GM19455 (cell line): ENCODE results near the gene CD300LB.
"Not testable (repeated sequence)": the region's sequence is repeated elsewhere in the genome, so short reads cannot be mapped to it uniquely, and the experiment has no call there.

Experiments used
- ATAC-seq: cut with Tn5 transposase; IDR thresholded peaks from one replicate; pipeline ENCODE4 v1.9.1; 2021; ENCODE audit not compliant: unreplicated experiment

Gene CD300LB

DNA sequence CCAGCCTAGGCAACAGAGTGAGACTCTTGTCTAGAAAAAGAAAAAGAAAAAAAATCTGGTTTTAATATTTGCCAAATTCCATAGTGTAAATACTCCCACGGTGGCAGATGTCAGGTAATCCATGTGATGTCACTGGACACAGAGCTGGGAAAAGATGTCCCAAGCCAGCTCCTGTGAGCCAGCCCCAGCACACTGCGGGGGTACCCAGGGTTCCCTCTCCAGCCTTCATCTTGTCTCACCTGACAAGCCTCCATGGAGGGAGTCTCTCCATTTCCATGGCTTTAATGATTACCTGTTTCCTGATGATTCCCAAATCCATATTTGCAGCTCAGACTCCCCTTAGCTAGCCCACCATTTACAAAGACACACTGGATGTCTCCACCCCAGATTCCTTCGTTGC is 4.6 kb downstream of the CD300LB start:
- ATAC-seq, result no peak

DNA sequence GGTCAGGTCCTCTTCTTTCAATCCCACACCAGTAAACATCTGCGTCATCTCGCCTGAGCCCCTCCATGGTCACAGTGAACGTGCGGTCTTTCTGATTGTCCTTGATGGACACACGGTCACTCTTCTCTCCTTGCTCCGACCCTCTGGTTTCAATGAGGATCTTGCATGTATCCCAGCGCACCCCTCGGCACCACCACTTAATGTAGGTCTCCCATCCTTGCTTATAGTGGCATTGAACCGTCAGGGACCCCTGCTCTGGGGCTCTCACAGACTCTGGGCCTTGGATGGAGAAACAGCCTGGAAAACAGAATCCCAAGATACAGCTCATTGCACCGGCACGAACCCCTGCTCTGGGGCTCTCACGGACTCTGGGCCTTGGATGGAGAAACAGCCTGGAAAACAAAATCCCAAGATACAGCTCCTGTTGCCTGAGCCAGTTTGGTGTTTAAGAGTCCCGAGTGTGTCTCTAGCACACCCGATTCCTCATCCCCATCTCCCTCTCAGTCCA is 5.4 kb downstream of the CD300LB start:
- ATAC-seq, result no peak

DNA sequence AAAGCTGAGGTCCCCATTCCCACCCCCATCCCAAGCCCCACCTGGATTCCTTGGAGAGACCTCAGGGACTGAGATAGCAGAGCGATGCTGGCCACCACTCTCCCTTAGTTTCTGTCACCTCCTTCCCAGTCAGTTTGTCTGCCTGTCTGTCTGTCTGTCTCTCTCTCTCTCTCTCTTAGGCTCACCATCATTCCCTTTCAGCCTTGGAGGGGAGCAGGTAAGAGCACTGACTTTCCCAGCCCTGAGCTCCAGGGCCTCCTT is 5.9 kb downstream of the CD300LB start:
- ATAC-seq, result no peak

DNA sequence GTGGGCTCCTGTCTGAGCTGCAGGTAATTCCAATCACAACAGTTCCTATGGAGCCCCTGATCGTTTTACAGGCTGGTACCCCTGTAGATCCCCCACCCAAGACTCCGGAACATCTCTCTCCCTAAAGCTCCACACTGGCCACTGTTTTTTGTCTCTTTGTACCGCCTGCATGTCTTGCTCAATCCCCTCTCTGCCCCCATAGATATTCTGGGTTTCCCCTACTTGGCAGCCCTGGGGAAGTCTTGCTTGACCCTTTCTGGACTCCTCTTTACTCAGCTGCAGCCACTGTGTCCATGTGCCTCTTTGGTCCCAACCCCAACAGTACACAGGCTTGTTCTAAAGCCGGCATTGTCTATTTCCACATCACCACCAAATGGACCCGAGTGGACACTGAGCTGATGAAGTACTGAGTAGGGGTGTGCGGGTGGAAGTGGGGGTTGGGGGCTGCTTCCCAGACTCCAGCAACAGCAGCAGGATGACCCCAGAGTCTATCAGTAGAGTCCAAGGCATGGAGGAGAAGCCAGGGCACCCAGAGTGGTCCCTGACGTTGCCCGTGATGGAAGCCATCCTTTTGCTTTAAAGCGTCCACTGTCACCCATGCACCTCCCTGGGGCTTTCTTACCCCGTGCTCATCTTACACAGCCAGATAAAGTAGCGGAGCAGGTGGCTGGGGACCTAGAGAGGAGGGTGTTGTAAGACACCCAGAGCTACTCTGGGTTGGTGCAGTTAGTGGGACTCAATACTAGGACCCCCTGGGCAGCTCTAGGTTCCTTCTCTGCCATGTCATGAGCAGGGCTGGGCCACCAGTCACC is 6.4 kb downstream of the CD300LB start:
- no peak for ATAC-seq

DNA sequence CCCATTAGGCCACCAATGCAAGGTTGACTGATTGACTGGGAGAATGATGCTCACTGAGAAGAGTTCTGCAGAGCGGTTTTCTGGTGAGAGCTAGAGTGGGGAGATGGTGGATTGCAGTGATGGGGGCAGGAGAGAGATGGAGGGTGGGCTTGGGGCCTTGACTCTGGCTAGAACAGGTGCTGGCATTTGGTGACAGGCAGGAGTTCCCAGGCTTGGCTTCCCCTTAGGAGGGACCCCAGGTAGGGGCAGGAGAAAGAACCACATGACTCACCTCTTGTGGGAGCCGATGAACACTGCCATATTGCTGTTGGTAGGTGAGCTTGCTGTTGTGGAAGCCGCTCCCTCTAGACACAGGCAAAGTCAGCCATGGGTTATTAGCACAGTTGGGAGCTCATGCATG is 8.0 kb downstream of the CD300LB start:
- no peak for ATAC-seq

DNA sequence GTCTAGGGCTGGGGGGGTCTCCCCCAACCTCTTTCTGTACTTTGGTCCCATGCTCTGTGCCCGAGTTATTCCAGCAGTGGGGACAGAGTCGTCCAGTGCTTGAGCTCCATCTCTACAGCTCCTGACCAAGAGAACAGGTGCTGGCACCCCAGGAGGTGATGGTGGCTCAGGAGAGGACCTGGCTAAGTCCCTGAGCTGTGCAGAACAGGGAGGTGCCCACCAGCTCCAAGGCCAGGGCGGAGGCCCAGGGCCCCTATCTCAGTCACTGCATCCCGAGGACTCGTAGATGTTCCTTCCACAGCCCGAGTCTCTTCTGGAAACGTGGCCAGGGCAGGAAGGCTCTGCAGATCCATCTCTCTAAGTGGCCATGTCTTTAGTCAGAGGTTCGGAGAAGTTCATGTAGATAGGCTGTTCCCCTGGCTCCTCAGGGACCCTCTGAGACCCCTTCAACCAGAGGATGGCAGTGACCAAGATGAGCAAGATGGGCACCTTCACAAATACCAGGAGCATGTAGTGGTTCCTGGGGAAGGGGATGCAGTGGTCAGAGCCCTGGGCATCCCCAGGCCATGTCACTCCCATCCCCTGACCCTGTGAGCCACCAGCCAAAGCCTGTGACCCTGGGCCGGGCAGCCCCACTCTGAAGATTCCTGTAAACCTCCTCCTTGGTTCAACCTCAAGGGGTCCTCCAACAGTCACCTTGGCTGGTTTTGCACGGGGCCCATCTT is 8.7 kb downstream of the CD300LB start:
- no peak for ATAC-seq

DNA sequence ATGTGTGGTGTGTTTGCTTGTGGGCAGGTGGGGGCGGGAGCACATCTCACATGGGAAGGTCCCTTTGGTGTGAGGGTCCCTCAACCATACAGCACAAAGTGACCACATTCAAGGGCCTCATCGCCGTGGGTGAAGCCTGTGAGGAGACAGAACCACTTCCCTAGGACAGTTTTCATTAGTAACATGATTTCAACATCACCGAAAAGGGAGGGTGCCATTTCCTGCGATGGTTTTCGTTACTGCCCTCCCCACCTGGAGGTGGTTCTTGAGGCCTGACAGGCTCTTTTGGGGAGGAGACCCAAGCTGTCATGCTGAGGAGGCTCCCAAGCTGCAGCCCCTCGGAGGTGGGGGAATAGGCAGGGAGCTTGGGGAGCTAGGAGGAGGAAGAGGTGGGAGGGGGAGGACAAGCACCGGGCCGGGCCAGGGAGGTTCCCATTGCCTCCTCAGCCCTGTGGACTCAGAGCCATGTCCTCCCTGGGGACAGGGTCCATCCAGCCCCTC is 9.5 kb downstream of the CD300LB start:
- ATAC-seq, result no peak

DNA sequence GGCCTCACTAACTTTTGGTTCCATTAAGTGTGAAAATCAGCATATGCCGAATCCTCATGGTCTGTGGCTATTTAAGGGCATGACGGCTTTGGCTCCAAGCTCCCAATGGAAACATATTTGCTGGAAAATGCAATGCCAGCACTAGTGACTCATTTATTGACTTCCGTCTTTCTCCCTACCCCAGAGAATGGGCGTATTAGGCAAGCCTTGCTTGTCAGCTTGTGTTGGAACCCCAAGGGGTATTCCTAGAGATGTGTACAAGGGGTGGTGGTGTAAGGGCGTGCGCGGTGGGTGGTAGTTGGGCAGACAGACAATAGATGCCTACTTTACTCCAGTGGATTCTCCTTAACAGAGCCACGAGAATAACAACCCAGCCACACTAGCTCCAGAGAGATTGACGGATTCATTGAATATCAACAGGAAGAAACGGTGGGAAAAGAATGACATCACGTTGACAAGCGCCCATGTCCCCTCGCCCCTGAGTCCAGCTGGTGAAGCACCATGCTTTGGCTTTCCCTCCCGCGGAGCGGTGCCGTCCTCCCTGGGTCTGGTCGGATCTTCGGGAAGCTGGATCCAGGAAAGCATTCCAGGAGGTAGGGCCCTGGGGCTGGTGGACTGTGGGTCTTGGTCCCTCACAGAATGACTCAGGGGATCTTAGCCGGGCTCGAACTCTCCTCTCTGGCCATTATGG is 10.3 kb downstream of the CD300LB start:
- no peak for ATAC-seq

DNA sequence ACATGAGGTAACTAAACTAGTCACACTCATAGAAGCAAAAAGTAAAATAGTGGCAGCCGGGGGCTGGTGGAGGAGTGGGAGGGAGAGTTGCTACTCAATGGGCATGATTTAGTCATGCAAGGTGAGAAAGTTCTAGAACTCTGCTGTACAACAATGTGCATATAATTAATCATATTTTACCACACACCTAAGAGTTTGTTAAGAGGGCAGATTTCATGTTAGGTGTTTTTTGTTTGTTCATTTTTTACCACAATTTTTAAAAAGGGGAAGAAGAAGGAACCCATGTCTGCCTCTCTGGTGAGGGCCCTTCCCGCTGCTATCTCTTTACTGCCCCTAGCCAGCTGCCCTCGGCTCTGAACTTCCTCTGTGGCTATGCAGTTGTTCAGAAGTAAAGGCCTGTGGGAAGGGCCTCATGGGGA is 11.2 kb downstream of the CD300LB start:
- no peak for ATAC-seq

DNA sequence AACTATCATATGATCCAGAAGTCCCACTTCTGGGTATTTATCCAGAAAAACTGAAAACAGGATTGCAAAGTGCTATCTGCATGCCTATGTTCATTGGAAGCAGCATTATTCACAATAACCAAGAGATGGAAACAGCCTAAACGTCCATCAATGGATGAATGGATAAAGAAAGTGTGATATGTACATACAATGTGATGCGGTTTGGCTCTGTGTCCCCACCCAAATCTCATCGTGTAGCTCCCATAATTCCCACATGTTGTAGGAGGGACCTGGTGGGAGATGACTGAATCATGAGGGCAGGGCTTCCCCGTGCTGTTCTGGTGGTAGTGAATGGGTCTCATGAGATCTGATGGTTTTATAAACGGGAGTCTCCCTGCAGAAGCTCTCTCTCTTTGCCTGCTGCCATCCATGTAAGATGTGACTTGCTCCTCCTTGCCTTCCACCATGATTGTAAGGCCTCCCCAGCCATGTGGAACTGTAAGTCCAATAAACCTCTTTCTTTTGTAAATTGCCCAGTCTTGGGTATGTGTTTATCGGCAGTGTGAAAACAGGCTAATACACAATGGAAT is 12.8 kb downstream of the CD300LB start:
- not testable (repeated sequence) for ATAC-seq

DNA sequence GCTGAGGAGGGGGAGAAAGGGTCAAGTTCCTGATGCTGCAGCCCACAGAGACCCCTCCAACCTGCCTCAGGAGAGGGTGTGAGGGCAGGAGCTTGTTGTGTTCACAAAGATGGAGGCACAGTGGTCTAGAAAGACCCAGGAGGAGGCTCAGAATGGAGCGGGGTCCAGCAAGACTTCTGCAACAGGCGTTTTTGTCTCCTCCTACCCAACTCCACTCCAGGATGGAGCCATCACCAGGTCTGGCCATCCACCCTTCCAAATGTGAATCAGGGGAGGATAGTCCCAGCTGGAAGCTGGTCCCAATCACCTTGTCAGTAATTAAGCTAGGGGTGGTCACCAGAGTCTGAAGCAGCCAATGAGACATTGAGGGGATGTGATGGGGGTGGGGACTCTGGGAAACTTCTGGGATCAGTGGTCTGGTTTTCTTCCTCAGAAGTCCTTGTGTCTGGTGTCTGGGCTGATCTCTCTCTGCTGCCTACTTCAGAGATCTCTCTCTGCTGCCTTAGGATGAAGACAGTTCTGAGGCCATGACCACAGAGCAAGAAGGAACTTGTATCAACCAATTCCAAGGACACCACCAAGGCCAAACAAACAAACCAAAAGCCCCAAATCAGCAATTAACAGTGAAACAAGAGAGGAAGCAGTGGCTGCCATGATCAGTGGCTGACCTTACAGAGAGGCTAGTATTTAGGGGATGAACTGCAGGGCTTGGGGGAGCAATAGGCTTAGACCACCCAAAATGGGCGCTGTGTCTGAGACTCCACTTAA is 14.5 kb downstream of the CD300LB start:
- ATAC-seq, result no peak

DNA sequence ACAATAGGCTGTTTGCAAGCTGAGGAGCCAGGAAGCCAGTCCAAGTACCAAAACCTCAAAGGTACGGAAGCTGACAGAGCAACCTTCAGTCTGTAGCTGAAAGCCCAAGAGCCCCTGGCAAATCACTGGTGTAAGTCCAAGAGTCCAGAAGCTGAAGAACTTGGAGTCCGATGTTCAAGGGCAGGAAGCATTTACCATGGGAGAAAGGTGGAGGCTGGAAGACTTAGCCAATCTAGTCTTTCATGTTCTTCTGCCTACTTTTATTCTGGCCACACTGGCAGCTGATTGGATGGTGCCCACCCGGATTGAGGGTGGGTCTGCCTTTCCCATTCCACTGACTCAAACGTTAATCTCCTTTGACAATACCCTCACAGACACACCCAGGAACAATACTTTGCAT is 15.3 kb downstream of the CD300LB start:
- ATAC-seq, result no peak

DNA sequence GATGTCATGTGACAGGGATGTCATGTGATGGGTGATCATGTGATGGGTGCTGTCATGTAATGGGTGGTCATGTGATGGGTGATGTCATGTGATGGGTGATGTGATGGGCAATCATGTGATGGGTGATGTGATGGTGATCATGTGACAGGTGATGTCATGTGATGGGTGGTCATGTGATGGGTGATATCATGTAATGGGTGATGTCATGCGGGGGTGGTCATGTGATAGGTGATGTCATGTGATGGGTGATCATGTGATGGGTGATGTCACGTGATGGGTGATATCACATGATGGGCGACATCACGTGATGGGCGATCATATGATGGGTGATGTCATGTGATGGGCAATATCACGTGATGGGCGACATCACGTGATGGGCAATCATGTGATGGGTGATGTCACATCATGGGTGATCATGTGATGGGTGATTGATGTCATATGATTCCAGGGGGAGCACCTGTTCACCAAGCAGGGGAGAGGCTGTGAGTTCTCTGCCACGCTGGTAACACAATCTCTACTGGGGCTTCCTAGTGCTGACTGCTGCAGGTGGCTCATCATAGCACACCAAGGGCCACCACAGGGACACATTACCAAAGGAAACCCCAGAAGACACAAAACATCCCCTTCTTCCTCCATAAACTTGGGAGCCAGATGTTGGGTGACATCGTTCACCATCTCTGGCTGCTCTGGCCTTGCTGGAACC is 16.5 kb downstream of the CD300LB start:
- ATAC-seq, result no peak

DNA sequence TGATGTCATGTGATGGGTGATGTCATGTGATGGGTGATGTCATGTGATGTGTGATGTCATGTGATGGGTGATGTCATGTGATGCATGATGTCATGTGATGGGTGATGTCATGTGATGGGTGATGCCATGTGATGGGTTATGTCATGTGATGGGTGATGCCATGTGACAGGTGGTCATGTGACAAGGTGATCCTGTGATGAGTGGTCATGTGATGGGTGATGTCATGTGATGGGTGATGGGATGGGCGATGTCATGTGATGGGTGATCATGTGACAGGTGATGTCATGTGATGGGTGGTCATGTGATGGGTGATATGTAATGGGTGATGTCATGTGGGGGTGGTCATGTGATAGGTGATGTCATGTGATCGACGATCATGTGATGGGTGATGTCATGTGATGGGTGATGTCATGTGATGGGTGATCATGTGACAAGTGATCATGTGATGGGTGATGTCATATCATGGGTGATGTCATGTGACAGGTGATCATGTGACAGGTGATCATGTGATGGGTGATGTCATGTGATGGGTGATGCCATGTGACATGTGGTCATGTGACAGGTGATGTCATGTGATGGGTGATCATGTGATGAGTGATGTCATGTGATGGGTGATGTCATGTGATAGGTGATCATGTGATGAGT is 17.2 kb downstream of the CD300LB start:
- ATAC-seq, result no peak

DNA sequence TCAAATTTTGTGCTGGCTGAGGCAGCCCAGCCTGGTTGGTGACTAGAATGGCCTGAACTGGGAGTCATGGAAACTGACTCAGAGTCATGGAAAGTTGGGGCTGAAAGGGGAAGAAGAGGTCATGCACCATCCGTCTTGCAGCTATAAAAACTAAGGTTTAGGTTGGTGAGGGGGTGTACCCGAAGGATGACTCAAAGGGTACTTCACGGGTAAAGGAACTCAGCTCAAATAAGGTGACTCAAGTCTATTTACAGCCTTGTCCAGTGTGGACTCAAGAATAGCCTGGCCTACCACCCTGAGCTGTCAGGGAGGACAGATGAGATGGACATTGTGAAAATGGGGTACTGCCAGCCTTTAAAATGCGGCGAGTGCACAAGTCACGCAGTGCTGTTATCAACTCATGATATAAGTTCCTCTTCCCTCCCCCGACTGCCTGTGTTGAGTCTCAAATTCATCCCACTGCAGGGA is 18.6 kb downstream of the CD300LB start:
- ATAC-seq, result no peak

DNA sequence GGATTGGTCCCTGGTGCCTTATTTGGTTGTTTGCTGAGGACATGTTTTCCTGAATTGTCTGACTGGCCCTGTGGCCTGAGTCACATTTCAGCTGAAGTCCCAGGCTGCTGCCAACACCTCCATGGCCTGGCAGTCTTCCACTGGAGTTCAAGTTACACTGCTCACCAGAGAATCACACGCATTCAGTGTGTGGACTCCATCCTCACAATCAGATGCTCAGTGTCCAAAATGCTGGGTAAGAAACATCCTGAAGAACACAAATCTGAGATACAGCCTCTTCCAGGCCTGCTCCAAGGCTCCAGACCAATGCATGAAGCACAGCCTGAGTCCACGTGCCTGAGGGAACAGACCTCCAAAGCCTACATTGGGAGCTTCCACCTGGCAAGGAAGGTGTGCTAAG is 19.2 kb downstream of the CD300LB start:
- ATAC-seq, result no peak

DNA sequence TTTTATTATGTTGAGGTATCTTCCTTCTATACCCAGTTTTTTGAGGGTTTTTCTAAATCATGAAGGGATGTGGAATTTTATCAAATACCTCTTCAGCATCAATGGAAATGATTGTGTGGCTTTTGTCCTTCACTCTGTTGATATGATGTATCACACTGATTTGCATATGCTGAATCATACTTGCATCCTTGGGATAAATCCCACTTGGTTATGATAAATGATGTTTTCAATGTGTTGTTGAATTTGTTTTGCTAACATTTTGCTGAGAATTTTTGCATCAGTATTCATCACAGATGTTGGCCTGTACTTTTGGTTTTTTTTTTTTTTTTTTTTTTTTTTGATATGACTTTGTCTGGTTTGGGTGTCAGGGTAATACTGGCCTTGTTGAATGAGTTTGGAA is 23.1 kb downstream of the CD300LB start:
- no peak for ATAC-seq

DNA sequence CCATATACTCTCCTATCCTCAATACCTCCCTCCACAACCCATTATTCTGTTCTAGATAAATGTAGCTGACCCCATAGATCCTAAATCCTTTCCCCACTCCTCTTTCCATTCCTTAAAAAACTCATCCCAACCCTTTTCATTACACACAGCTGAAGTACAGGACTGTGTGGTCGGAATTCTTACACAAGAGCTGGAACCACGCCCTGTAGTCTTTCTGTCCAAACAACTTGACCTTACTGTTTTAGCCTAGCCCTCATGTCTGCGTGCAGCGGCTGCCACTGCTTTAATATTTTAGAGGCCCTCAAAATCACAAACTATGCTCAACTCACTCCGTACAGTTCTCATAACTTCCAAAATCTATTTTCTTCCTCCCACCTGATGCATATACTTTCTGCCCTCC is 27.3 kb downstream of the CD300LB start:
- not testable (repeated sequence) for ATAC-seq

DNA sequence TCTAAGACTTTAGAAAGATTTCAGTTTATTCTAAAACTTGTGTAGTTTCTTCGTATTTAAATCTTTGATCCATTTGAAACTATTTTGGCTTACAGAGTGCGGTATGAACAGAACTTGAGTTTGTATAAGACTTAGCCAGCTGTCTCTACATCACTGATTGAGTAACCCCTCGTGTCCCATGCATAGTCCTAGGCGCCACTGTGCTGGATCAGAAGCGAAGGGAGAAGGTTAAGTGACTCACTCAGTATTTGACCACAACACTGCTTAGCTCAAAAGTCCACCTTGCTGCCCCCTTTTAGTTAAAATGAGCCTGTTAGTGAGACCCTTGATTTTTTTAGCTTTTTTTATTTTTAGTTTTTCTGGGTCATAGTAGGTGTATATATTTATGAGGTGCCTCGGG is 28.4 kb downstream of the CD300LB start:
- ATAC-seq, result no peak
